HG02571 (cell line): ENCODE results near the gene CHST11.

Experiments used
- ATAC-seq: cut with Tn5 transposase; IDR thresholded peaks from one replicate; pipeline ENCODE4 v1.9.1; 2021; ENCODE audit warnings: mild to moderate bottlenecking, moderate library complexity; ENCODE audit not compliant: unreplicated experiment

CHST11 gene

GRCh38 chr12:104670439-104671408, 214.0 kb downstream of the CHST11 start:
- ATAC-seq = no peak

DNA sequence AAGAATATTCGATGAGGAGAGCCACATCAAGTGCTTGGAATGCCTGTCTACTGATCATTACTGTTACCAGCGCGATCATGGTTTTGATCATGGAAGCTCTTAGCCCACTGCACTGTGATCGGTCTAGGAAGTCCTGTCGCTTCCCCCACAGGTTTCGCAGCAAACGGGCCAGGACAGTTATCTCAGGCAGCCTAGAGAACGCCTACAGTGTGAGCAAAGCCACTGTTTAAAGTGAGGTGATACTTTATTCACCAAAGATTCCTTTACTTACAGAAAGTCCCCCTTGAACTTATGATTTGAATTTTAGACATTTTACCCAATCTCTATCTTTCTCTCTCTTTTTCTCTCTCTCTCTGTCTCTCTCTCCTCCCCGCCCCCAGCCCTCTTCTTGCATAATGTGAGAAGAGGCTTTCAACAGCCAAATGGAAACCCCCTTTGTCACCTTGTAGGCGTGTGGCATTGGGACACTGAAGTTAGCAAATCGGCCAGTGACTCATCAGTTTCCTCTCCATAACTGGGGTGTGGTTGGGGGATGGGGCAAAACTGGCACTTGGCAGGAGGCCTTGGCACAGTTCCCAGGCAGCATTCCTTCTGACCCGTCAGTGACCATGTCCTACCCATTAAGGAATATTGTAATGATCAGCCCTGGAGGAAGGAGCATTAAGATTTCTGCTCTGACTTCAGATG, 214.8 kb downstream of the CHST11 start:
- ATAC-seq = peak; percentile 72

GRCh38 chr12:104672096-104672445, 215.3 kb downstream of the CHST11 start:
- ATAC-seq = no peak

DNA sequence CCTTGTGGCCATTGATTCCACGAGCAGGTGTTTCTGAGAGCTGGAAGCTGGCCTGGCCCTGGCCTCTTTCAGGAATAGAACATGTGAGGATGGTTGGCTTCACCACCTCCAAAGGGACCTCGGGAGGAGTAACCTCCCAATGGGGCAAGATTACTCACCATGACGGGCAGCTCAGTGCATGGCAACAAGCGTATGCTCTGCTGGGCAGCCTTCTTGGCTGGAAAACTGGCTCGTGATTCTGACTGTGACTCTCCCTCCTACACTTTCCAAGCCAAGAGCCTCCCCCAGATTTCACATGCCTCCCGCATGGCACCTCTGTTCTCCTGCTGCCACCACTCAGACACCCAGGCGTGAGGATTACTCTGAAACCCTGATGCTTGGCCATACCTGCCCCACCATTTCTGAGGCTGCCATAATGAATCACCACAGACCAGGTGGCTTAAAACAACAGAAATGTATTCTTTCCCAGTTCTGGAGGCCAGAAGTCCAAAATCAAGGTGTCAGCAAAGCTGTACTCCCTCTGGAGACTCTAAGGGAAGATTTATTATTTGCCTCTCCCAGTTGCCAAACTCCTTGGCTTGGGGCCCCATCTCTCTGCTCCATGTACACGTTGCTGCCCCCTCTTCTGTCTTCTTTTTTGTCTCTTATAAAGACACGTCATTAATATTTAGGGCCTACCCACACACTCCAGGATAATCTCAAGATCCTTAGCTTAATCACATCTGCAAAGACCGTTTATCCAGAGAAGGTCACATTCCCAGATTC, 215.9 kb downstream of the CHST11 start:
- ATAC-seq = no peak

- no peak for ATAC-seq
Observed at GRCh38 chr12:104673294-104673693, 216.5 kb downstream of the CHST11 start.

DNA sequence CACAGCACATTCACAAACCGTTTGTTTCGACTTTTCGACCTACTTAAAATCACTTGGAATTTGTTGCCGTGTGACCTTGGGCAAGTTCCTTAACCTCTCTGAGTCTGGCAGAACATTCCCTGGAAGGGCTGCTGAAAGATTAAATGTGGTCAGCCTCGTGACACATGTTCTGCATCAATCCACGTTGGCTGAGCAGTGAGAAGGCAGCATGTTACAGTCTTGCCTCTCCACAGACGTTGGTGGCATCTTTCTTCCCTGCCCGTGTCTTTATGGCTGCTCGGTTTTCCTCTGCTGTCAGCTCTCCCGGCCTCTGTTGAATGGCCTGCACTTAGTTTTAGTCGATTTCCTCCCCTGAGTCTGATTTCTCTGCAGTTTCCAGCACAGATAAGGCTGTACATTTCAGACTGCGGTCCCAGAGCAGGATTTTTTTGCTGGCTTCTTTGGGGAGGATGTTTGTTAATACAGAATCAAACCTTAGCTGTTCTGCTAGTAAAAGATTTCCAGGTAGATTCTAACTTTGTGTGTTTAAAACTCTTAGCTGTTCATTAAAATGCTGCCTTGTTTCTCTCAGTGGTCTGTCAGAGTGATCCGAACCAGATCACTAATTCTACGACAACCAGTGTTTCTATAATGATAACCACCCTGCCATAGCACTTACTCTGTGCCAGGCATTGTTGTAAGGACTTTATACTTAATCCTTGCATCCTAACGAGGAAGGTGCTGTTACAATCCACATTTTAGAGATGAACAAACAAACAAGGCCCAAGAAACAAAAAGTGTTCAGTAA, 217.1 kb downstream of the CHST11 start:
- ATAC-seq = no peak

DNA sequence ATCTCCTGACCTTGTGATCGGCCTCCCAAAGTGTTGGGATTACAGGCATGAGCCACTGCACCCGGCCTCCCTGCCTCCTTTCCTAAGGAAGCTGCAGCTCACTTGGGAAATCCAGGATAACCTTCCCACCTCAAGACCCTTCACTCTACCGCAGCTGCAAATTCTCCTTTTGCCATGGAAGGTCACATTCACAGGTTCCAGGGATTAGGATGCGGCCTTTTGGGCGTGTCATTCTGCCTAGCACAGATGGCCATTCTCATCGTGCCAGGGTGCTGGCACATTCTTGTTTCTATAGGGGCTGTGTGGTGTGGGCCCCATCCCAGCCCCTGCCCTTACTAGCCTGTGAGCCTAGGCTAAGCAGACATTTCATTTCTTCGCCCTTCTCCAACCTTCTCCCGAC, 219.9 kb downstream of the CHST11 start:
- ATAC-seq = no peak

GRCh38 chr12:104677441-104678089, 220.8 kb downstream of the CHST11 start:
- ATAC-seq = no peak

DNA sequence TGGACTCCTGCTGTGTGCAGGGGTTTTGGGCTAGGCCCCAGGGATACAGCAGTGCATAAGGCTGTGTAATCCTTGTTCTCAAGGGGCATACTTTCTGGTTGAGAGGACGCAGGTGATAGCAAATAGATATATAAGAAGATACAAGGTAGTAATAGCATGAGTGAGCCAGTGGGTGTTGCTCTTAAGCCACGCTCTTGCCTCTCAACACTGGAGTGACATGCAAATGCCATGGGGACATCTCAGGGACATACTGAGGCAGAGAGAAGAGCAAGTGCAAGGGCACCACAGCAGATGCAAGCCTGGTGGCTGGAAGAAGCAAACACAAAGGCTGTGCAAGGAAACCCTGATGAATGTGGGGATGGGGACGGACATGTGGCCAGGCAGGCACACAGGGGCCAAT, 223.3 kb downstream of the CHST11 start:
- ATAC-seq = no peak

DNA sequence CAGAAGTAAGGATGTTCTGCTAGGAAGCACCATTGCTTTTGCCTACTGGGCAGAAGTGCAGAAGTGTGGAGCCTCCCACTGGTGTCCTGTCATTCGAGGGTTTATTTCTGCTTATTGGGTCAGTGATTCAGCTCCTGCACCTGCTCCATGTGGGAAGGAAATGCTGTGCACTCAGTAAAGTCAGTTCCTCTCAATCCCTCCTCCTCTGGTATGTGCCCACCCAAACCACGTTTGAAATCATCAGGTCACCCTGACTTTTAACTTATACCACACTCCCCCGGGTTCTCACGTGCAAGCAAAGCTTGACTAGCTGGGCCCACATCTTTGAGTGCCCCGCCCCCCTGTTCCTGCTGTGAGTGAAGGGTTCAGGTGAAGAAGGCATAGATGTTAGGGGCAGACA, 223.7 kb downstream of the CHST11 start:
- no peak for ATAC-seq

DNA sequence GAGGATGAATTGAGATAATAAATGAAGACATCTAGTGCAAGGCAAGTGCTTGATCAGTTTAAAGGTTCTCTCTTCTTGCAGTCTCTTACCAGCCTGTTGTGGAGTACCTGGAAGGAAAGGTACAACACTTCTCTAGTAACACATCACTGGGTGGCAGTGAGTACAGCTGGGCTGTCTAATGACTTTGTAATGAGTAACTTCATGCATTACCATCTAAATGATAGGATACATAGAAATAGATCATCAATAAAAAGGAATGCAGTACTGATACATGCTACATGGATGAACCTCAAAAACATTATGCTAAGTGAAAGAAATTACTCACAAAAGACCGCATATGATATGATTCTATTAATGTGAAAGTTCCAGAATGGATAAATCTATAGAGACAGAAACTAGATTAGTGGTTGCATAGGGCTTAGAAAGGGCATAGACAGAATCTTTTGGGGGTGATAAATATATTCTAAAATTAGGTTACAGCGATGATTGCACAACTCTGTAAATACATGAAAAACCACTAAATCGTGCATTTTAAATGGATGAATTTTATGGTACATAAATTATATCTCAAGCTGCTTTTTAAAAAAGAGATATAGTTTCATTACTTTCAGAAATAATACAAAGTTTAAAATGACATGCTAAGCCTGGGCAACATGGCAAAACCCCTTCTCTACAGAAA, 224.4 kb downstream of the CHST11 start:
- ATAC-seq = no peak

- no peak for ATAC-seq
Observed at GRCh38 chr12:104682790-104683279, 226.1 kb downstream of the CHST11 start.

GRCh38 chr12:104683831-104684503, 227.2 kb downstream of the CHST11 start:
- ATAC-seq = no peak

DNA sequence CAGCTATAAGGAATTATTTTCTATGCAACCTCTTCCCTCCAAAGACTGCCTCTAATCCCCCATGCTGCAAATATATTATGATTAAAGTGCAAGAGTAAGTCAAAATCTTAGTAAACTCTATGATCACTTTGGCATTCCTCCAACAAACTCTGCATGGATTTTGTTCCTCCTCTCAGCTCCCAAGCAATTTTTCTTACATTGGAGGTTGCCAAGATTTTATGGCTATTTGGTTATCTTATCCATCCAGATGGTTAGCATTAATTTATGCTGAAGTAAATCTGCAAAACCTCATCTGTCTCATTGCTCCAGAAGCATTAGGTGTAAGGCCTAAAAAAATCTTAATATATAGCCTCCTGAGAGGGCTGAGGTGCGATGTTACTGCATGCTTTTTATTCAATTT, 228.1 kb downstream of the CHST11 start:
- no peak for ATAC-seq

DNA sequence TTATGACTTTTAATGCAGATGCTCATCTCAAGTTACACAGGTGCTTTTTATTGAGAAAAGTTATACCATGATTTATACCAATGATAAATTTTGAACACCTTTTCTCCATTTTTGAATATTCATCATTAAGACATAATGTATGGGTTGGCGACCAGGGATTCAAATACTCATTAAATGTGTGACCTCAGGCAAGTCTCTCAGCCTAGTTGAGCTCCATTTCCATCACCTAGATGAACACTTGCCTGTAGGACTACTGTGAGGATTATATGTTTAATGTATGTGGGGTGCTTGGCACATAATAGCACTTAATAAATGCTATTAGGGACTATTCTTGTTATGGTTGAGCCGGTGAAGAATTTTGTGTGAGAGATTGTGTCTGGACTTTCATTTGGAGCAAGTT, 228.6 kb downstream of the CHST11 start:
- ATAC-seq = no peak

DNA sequence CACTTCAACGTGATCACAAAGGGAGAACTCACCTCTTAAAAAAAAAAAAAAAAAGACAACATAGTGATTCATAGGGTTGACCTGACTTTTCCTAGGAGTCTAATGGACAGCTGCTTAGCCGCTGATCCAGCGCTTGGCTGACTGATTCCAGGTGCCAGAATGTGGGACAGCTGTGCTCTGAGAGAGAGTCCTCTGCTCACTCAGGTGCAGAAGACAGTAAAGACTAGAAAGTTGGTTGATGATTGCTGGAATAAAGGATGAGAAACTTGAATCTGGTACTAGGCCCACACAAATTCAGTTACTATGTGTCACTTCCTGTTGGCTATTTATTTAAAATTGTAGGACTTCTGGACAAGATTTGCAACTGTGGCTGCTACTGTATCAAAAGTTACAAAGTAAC, 229.4 kb downstream of the CHST11 start:
- ATAC-seq = no peak

DNA sequence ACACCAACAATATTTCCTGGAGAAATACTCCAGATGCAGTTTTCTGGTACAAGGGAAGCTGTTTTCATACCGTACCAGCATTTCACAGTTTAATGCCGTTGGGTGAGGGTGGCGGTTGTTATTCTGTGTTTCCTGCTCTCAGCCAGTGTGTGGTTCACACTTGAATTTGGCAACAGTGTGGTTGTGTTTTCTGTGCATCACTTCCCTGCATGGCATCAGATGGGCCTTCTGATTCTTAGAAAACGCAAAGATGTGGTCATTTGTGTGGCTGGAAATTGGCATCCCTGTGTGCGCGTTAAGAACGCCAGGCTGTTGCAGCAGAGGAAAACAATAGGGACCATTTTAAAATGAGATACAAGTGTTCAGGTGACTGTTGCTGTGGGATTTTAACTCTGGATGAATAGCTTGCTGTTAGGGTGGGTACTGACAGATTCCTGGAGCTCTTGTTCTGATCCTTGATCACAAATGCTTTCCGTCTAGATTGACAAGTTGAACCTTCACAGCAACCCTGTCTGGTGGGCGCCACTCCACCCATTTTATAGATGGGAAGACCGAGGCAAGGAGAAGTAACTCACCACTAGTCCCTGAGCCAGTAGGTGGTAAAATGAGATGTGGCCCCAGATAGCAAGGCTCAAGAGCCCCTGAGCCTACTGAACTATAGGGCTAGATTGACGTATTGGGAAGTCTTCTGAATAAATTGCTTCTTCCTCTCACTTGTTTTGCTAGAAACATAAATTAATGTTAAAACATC, 231.2 kb downstream of the CHST11 start:
- ATAC-seq = no peak

DNA sequence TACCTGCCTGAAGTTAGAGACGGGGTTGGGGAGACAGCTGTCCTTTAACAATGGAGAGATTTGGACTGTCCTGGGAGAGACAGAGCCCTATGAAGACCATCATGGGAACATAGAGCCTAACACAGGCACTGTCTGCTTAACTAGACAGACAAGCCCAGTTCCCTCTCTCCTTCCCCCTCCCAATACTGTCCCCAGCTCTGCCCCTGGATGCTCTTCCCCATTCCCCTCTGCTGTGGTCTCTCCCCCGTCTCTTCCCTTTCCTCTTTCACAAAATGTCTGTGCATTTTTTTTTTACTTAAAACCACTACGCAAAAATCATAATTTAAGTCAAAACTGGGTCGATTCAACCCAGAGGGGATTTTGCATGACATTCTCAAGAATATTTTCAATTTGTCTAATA, 232.9 kb downstream of the CHST11 start:
- no peak for ATAC-seq
